MG63 (cell line): ENCODE results near the gene CENATAC. TPM values are rescaled to one million over a fixed set of nuclear protein-coding genes. Genes with fewer than 3 reads are reported as not detected.
"Not testable (repeated sequence)": the region's sequence is repeated elsewhere in the genome, so short reads cannot be mapped to it uniquely, and the experiment has no call there.

Experiments used
- DNase-seq: peaks from one replicate; pipeline ENCODE4 v3.0.0-alpha.2; 2020
- H3K27me3 ChIP-seq: fragments of 250-450 bp; sonication (Bioruptor Pico); 2 replicates; pipeline ENCODE4 v1.5.1; 2020; ENCODE audit warnings: mild to moderate bottlenecking, moderate library complexity
- H3K36me3 ChIP-seq: fragments of 250-450 bp; sonication (Bioruptor Pico); 2 replicates; pipeline ENCODE4 v1.5.1; 2020; ENCODE audit warnings: mild to moderate bottlenecking, moderate library complexity
- H3K4me3 ChIP-seq: fragments of 250-450 bp; sonication (Bioruptor Pico); 2 replicates; pipeline ENCODE4 v1.5.1; 2020; ENCODE audit warnings: mild to moderate bottlenecking, moderate library complexity
- H3K9me3 ChIP-seq: fragments of 250-450 bp; sonication (Bioruptor Pico); 2 replicates; pipeline ENCODE4 v1.5.1; 2020; ENCODE audit warnings: mild to moderate bottlenecking, moderate library complexity
- total RNA-seq: library from RNA; depleted of rRNA; stranded (reverse); fragments of >200 nt; shearing (Covaris generic); gene quantifications from 2 replicates; pipeline ENCODE4 v1.2.3, GENCODE V29; 2014; ENCODE audit warnings: low replicate concordance

CENATAC gene
- total RNA-seq, 1 experiment from 2014 or later = 12.7 TPM

DNA sequence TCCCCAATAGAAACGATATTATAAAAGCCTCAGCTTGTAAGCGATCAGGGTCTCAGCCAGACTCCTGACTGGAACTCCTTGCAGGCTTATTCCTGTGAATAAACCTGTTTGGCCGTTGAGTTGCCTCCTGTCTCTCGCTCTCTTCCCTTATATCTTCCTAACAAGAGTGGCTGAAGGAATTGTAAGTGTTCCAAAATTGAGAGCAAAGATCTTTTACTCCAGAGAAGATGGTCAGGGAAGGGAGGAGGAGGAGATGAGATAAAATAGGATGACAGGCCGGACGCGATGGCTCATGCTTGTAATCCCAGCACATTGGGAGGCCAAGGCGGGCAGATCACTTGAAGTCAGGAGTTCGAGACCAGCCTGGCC, 34.0 kb downstream of the CENATAC start:
- Histone ChIP-seq H3K36me3 (no peaks in the 10 kb centered on the region; the same call in 1 of the 2 replicates), H3K9me3 (no peaks in the 10 kb centered on the region), H3K27me3 (no peaks in the 10 kb centered on the region), H3K4me3 (no peak overlapping the region)
- DNase-seq = no peak

DNA sequence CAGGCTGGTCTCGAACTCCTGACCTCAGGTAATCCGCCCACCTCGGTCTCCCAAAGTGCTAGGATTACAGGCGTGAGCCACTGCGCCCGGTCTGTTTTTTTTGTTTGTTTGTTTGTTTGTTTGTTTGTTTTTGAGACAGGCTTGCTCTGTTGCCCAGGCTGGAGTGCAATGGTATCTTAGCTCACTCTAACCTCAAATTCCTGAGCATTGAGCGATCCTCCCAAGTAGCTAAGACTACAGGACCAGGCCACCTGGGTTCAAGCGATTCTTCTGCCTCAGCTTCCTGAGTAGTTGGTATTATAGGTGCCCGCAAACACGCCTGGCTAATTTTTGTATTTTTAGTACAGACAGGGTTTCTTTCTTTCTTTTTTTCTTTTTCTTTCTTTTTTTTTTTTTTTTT, 35.5 kb downstream of the CENATAC start:
- not testable (repeated sequence) for H3K27me3 ChIP-seq, H3K36me3 ChIP-seq, DNase-seq, H3K9me3 ChIP-seq, H3K4me3 ChIP-seq

GRCh38 chr11:119034813-119035212, 36.9 kb downstream of the CENATAC start:
- Histone ChIP-seq H3K27me3 (no peaks in the 10 kb centered on the region), H3K4me3 (no peak overlapping the region), H3K9me3 (no peaks in the 10 kb centered on the region), H3K36me3 (no peaks in the 10 kb centered on the region)
- no peak for DNase-seq

- Histone ChIP-seq H3K27me3 (no peaks in the 10 kb centered on the region), H3K36me3 (no peaks in the 10 kb centered on the region), H3K9me3 (no peaks in the 10 kb centered on the region), H3K4me3 (no peak overlapping the region)
- DNase-seq = no peak
These were observed 40.9 kb downstream of the CENATAC start for GRCh38 chr11:119038884-119039283.

DNA sequence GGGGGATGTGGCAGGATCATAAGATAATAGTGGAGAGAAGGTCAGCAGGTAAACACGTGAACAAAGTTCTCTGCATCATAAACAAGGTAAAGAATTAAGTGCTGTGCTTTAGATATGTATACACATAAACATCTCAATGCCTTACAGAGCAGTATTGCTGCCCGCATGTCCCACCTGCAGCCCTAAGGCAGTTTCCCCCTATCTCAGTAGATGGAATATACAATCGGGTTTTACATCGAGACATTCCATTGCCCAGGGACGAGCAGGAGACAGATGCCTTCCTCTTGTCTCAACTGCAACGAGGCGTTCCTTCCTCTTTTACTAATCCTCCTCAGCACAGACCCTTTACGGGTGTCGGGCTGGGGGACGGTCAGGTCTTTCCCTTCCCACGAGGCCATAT, 41.5 kb downstream of the CENATAC start:
- DNase-seq, H3K9me3 ChIP-seq, H3K36me3 ChIP-seq, H3K4me3 ChIP-seq, H3K27me3 ChIP-seq: not testable (repeated sequence)

- H3K9me3 ChIP-seq = no peaks in the 10 kb centered on the region
- H3K36me3 ChIP-seq = peaks cover 8% of the 10 kb centered on the region
- H3K27me3 ChIP-seq = no peaks in the 10 kb centered on the region
- DNase-seq = no peak
- no peak overlapping the region for H3K4me3 ChIP-seq
These were observed 44.0 kb downstream of the CENATAC start for GRCh38 chr11:119041821-119042514.

DNA sequence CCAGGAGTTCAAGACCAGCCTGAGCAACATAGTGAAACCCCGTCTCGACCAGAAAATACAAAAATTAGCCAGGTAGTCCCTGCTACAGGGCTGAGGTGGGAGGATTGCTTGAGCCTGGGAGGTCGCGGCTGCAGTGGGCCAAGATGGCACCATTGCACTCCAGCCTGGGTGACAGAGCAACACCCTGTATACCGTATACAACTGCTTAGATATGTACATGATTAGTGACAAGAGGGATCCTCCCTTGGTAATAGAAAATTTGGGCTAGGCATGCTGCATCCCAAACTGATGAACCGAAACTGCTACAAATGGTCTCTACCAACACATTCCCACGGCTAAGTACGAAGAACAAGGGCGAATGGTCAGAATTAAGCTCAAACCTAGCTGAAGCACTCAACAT, 45.0 kb downstream of the CENATAC start:
- DNase-seq = no peak
- H3K9me3 ChIP-seq = no peaks in the 10 kb centered on the region

GRCh38 chr11:119044708-119045107, 46.8 kb downstream of the CENATAC start:
- H3K9me3 ChIP-seq = no peaks in the 10 kb centered on the region
- no peak for DNase-seq
- no peaks in the 10 kb centered on the region for H3K27me3 ChIP-seq
- H3K4me3 ChIP-seq = no peak overlapping the region
- H3K36me3 ChIP-seq = peaks cover 24% of the 10 kb centered on the region

More for the DNA sequence above, 45.0 kb downstream of the CENATAC start:
- no peak overlapping the region for H3K4me3 ChIP-seq
- no peaks in the 10 kb centered on the region for H3K27me3 ChIP-seq
- H3K36me3 ChIP-seq = peaks cover 17% of the 10 kb centered on the region

GRCh38 chr11:119046489-119046888, 48.6 kb downstream of the CENATAC start:
- peaks cover 37% of the 10 kb centered on the region for H3K36me3 ChIP-seq

GRCh38 chr11:119047205-119047604, 49.3 kb downstream of the CENATAC start:
- Histone ChIP-seq H3K4me3 (no peak overlapping the region), H3K36me3 (peaks cover 40% of the 10 kb centered on the region)
- no peak for DNase-seq

More at GRCh38 chr11:119046489-119046888, 48.6 kb downstream of the CENATAC start:
- H3K27me3 ChIP-seq = no peaks in the 10 kb centered on the region
- H3K4me3 ChIP-seq = no peak overlapping the region
- H3K9me3 ChIP-seq = no peaks in the 10 kb centered on the region
- DNase-seq = no peak

GRCh38 chr11:119048644-119049043, 50.7 kb downstream of the CENATAC start:
- Histone ChIP-seq H3K27me3 (no peaks in the 10 kb centered on the region), H3K36me3 (peaks cover 54% of the 10 kb centered on the region), H3K9me3 (no peaks in the 10 kb centered on the region), H3K4me3 (no peak overlapping the region)
- no peak for DNase-seq

More at GRCh38 chr11:119047205-119047604, 49.3 kb downstream of the CENATAC start:
- Histone ChIP-seq H3K27me3 (no peaks in the 10 kb centered on the region), H3K9me3 (no peaks in the 10 kb centered on the region)

DNA sequence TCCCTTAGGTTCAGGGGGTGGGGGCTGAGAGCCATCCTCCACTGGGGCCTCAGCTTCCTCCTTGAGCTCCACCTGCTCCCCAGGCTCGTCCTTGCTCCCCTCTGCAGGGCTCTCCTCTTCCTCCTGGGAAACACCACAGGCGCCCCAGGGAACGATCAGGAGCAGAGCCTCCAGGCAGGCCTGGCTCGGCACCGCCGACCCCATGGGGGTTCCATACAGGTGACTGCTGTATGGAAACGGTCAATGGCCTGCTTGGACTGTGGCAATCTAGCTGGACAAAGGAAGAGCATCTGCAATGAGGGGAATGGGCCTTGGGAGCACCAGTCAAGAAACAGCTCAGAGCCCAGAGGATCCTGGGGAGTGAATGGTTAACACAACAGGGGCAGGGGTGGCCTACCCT, 51.1 kb downstream of the CENATAC start:
- DNase-seq = no peak
- no peaks in the 10 kb centered on the region for H3K27me3 ChIP-seq
- no peaks in the 10 kb centered on the region for H3K9me3 ChIP-seq
- peaks cover 59% of the 10 kb centered on the region for H3K36me3 ChIP-seq
- no peak overlapping the region for H3K4me3 ChIP-seq

- peaks cover 71% of the 10 kb centered on the region for H3K36me3 ChIP-seq
- H3K27me3 ChIP-seq = no peaks in the 10 kb centered on the region
- H3K9me3 ChIP-seq = no peaks in the 10 kb centered on the region
- no peak overlapping the region for H3K4me3 ChIP-seq
- DNase-seq = no peak
These were observed 53.7 kb downstream of the CENATAC start for GRCh38 chr11:119051440-119052162.

DNA sequence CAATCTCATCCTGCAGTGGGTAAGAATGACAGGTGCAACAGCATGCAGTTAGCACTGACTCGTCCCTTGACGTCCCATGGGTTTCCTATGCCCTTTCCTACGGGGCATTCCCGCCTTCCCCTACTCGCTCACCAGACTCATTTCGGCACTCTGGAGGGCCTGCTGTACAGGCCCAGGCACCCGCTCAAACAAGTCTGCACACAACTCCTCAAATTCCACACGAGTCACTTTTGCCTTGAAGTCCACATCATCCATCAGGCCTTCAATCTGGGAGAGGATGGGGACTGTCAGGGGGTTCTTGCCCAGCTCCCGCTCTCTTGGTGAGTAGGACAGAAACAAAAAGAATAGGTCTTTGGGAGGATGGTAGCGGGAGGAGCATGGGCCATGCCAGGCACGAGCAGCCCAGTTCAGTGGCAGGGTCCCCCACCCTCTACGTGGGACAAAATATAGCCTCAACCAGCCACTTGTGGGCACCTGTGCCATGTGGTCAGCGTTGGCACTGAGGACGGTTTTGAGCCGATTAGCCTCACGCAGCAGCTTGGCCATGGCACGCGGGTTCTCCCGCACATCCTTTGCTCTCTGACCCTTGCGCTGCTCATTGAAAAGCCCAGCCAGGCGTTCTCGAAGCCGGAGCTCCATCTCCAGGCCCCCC, 54.4 kb downstream of the CENATAC start:
- Histone ChIP-seq H3K9me3 (no peaks in the 10 kb centered on the region), H3K4me3 (no peak overlapping the region), H3K27me3 (no peaks in the 10 kb centered on the region), H3K36me3 (peaks cover 68% of the 10 kb centered on the region)
- DNase-seq = no peak

DNA sequence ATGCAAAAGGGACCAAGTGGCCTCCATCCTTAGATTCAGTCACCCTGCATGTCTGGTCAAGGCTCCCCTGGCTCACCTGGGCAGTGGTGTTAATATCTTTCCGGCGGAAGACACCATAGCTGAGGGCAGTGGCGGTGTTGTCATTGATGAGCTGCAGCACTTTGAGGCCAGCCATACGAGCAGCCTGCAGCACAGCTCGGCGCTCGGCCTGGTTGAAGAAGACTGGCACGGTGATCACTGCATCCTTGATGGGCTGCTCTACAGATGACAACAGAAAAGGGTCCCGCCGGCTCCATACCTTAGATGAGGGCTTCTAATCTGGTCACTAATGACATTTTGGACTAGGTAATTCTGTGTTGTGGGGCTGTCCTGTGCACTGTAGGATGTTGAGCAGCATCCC, 56.5 kb downstream of the CENATAC start:
- no peak for DNase-seq
- Histone ChIP-seq H3K4me3 (no peak overlapping the region), H3K9me3 (no peaks in the 10 kb centered on the region), H3K36me3 (peaks cover 57% of the 10 kb centered on the region), H3K27me3 (no peaks in the 10 kb centered on the region)

GRCh38 chr11:119055901-119056300, 58.0 kb downstream of the CENATAC start:
- no peaks in the 10 kb centered on the region for H3K27me3 ChIP-seq
- H3K9me3 ChIP-seq = no peaks in the 10 kb centered on the region
- no peak for DNase-seq
- H3K4me3 ChIP-seq = peak overlapping the region; percentile 92
- H3K36me3 ChIP-seq = peaks cover 45% of the 10 kb centered on the region

GRCh38 chr11:119056421-119056999, 58.6 kb downstream of the CENATAC start:
- no peaks in the 10 kb centered on the region for H3K27me3 ChIP-seq
- H3K36me3 ChIP-seq = peaks cover 41% of the 10 kb centered on the region
- H3K4me3 ChIP-seq = peak overlapping the region; percentile 92
- DNase-seq = no peak
- no peaks in the 10 kb centered on the region for H3K9me3 ChIP-seq
